H9 (cell line): ENCODE data around the gene PIP5K1A. TPM values are rescaled to one million over a fixed set of nuclear protein-coding genes. Genes with fewer than 3 reads are reported as not detected.

Source experiments
- DNase-seq: peaks from one replicate; pipeline ENCODE4 v3.0.0-alpha.2; 2017
- H2AFZ ChIP-seq: one replicate; pipeline ENCODE4 v1.6.1; 2013; ENCODE audit warnings: mild to moderate bottlenecking, low read length, control low read depth, moderate library complexity
- H2AK5ac ChIP-seq: 2 replicates; pipeline ENCODE4 v1.6.1; 2013; ENCODE audit warnings: low read length, control low read depth, mixed read lengths; ENCODE audit not compliant: insufficient read length
- H2BK120ac ChIP-seq: one replicate; pipeline ENCODE4 v1.6.1; 2013; ENCODE audit warnings: low read depth, mild to moderate bottlenecking, low read length, control low read depth, inconsistent platforms; ENCODE audit not compliant: poor library complexity, severe bottlenecking
- H2BK12ac ChIP-seq: 2 replicates; pipeline ENCODE4 v1.6.1; 2013; ENCODE audit warnings: low read length, control low read depth, mixed read lengths, low read depth; ENCODE audit not compliant: insufficient read length
- H2BK15ac ChIP-seq: 2 replicates; pipeline ENCODE4 v1.6.1; 2013; ENCODE audit warnings: low read depth, low read length, control low read depth
- H2BK20ac ChIP-seq: one replicate; pipeline ENCODE4 v1.6.1; 2013; ENCODE audit warnings: low read depth, mild to moderate bottlenecking, low read length, control low read depth, inconsistent platforms; ENCODE audit not compliant: poor library complexity, severe bottlenecking
- H2BK5ac ChIP-seq: 2 replicates; pipeline ENCODE4 v1.6.1; 2013; ENCODE audit warnings: low read length, control low read depth, mixed read lengths; ENCODE audit not compliant: insufficient read length
- H3K14ac ChIP-seq: 2 replicates; pipeline ENCODE4 v1.6.1; 2013; ENCODE audit warnings: low read length, control low read depth; ENCODE audit not compliant: insufficient read depth
- H3K18ac ChIP-seq: 2 replicates; pipeline ENCODE4 v1.6.1; 2013; ENCODE audit warnings: low read depth, mild to moderate bottlenecking, mixed read lengths, low read length, control low read depth; ENCODE audit not compliant: insufficient read length
- H3K23ac ChIP-seq: 2 replicates; pipeline ENCODE4 v1.6.1; 2013; ENCODE audit warnings: low read length, control low read depth, mixed read lengths, low read depth; ENCODE audit not compliant: insufficient read length
- H3K23me2 ChIP-seq: 2 replicates; pipeline ENCODE4 v1.6.1; 2013; ENCODE audit warnings: low read depth, mild to moderate bottlenecking, mixed read lengths, low read length, control low read depth; ENCODE audit not compliant: insufficient read length, poor library complexity, severe bottlenecking
- H3K27ac ChIP-seq: 2 replicates; pipeline ENCODE4 v1.5.1; 2013; ENCODE audit warnings: low read length, control low read depth, mixed read lengths, low read depth; ENCODE audit not compliant: insufficient read length
- H3K27me3 ChIP-seq: 2 replicates; pipeline ENCODE4 v1.6.1; 2013; ENCODE audit warnings: low read length, control low read depth, inconsistent platforms; ENCODE audit not compliant: insufficient read depth
- H3K4ac ChIP-seq: 2 replicates; pipeline ENCODE4 v1.6.1; 2013; ENCODE audit warnings: low read depth, mild to moderate bottlenecking, control low read depth, inconsistent platforms, low read length, moderate library complexity
- H3K4me1 ChIP-seq: 2 replicates; pipeline ENCODE4 v1.6.1; 2013; ENCODE audit warnings: low read length, control low read depth, inconsistent platforms; ENCODE audit not compliant: insufficient read depth
- H3K4me2 ChIP-seq: 2 replicates; pipeline ENCODE4 v1.6.1; 2013; ENCODE audit warnings: low read length, control low read depth, mixed read lengths; ENCODE audit not compliant: insufficient read length, insufficient read depth
- H3K56ac ChIP-seq: 2 replicates; pipeline ENCODE4 v1.6.1; 2013; ENCODE audit warnings: low read depth, mild to moderate bottlenecking, mixed read lengths, low read length, control low read depth; ENCODE audit not compliant: insufficient read length
- H3K79me1 ChIP-seq: 2 replicates; pipeline ENCODE4 v1.6.1; 2013; ENCODE audit warnings: low read depth, mild to moderate bottlenecking, moderate library complexity, low read length, control low read depth, inconsistent platforms; ENCODE audit not compliant: insufficient read depth, poor library complexity, severe bottlenecking
- H3K79me2 ChIP-seq: 2 replicates; pipeline ENCODE4 v1.6.1; 2013; ENCODE audit warnings: low read length, control low read depth, inconsistent platforms; ENCODE audit not compliant: insufficient read depth
- H3K9ac ChIP-seq: 2 replicates; pipeline ENCODE4 v1.6.1; 2013; ENCODE audit warnings: low read length, control low read depth, mixed read lengths; ENCODE audit not compliant: insufficient read length; ENCODE audit errors: extremely low read depth
- H3K9me3 ChIP-seq: one replicate; pipeline ENCODE4 v1.6.1; 2013; ENCODE audit warnings: low read depth, low read length, inconsistent platforms; ENCODE audit not compliant: control insufficient read depth
- H3T11ph ChIP-seq: one replicate; pipeline ENCODE4 v1.6.1; 2013; ENCODE audit warnings: mild to moderate bottlenecking, low read length, control low read depth, inconsistent platforms
- H4K20me1 ChIP-seq: one replicate; pipeline ENCODE4 v1.6.1; 2013; ENCODE audit not compliant: control insufficient read depth, insufficient read length, insufficient read depth
- H4K5ac ChIP-seq: 2 replicates; pipeline ENCODE4 v1.6.1; 2013; ENCODE audit warnings: low read depth, mild to moderate bottlenecking, mixed read lengths, low read length, control low read depth; ENCODE audit not compliant: insufficient read length
- H4K8ac ChIP-seq: replicated peaks from 2 replicates; pipeline ENCODE4 v1.6.1; 2013; ENCODE audit warnings: low read length, control low read depth, mixed read lengths, low read depth; ENCODE audit not compliant: insufficient read length
- H4K91ac ChIP-seq: 2 replicates; pipeline ENCODE4 v1.6.1; 2013; ENCODE audit warnings: low read depth, mild to moderate bottlenecking, moderate library complexity, mixed read lengths, low read length, control low read depth; ENCODE audit not compliant: insufficient read length
- H3K27ac Mint-ChIP-seq, 3 experiments: 2 replicates in 2 of 3; 3 replicates in 1 of 3; pipeline ENCODE4 v1.8.0; 2020 to 2021; ENCODE audit warnings: mixed read lengths in 3 of 3, mild to moderate bottlenecking in 1 of 3, moderate library complexity in 1 of 3
- H3K27me3 Mint-ChIP-seq: 2 replicates; pipeline ENCODE4 v1.8.0; 2021; ENCODE audit warnings: low read depth, mild to moderate bottlenecking, moderate library complexity, mixed read lengths
- H3K36me3 Mint-ChIP-seq, 3 experiments: 2 replicates in 2 of 3; 3 replicates in 1 of 3; pipeline ENCODE4 v1.8.0; 2020 to 2021; ENCODE audit warnings: low read depth in 3 of 3, mixed read lengths in 3 of 3; ENCODE audit not compliant: insufficient read depth in 1 of 3
- H3K4me1 Mint-ChIP-seq, 2 experiments: 2 replicates each; pipeline ENCODE4 v1.8.0; 2020; ENCODE audit warnings: mixed read lengths in 2 of 2
- H3K4me3 Mint-ChIP-seq, 2 experiments: 2 replicates in 1 of 2; 3 replicates in 1 of 2; pipeline ENCODE4 v1.8.0; 2020 to 2021; ENCODE audit warnings: mild to moderate bottlenecking in 2 of 2, mixed read lengths in 2 of 2, moderate library complexity in 1 of 2
- H3K9me3 Mint-ChIP-seq, 2 experiments: 2 replicates in 1 of 2; 3 replicates in 1 of 2; pipeline ENCODE4 v1.8.0; 2020; ENCODE audit warnings: mild to moderate bottlenecking in 2 of 2, mixed read lengths in 2 of 2, moderate library complexity in 1 of 2
- WGBS: extraction: QIAGEN DNeasy Blood & Tissue Kit; methylation state at CpG from one replicate; pipeline ENCODE4 v1.1.7; 2013; ENCODE audit warnings: missing lambda C conversion rate, low lambda C conversion rate, mixed read lengths; ENCODE audit not compliant: insufficient read length; ENCODE audit errors: extremely low coverage; 5-methylcytosine and 5-hydroxymethylcytosine counted together
- total RNA-seq: library from RNA; stranded (reverse); gene quantifications from 2 replicates; pipeline ENCODE4 v1.2.1, GENCODE V29; 2021
- TF ChIP-seq, protein P1 (sequence below): fragments of 200-600 bp; sonication (generic); conservative IDR thresholded peaks from 3 replicates; pipeline ENCODE4 v1.8.0; 2021; ENCODE audit warnings: antibody characterized with exemption, mild to moderate bottlenecking

Gene PIP5K1A
- total RNA-seq, 1 experiment from 2014 or later = 94.6 TPM

DNA sequence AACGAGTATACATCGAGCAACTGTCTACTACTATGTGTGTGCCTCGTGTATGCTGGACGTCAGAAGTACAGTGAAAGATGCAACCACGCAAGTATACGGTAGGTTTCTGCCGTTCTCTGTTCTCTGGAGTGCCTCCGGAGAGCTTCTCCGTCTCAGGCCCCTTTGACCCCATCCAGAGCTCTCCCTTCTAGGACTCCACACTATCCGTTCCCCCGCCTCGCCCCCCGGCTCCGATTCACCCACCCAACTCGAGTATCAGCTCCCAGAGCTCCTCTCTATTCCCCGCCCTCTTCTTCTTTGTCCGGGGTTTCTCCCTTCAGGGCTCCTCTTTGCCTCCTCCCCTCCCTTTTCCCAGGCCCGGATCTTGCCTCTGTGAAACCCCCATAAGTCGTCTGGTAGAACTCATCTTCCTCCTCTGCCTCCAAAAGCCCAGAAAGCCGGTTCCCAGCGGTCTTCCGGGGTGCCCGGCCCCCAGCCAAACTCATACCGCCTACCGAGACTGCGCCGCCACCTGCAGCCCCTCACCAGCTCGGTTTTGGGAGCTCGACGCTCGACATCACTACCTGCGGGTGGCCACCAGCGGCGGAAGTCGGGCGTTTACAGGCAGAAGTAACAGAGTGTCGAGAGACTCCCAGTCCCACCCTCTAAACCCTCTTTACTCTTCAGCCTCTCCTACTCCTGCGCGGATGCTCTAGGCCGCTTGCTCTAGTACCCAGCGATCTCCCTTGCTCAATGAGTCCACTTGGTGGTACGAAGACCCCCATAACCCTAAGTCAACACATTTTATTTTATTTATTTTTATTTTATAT is 8.5 kb upstream of the PIP5K1A start, which contains the start of gene VPS72:
Gene VPS72 (minus strand): TSS at position 561 of the 809 bp plus-strand sequence. CDS start 76 bp downstream, at position 485.
- H4K5ac ChIP-seq = peak within 1 kb of the TSS; percentile 34
- peak within 1 kb of the TSS; percentile 28 for H2BK5ac ChIP-seq
- H3K27ac ChIP-seq = no peak within 1 kb of the TSS
- WGBS = no CpG with 5 or more reads among the region's 42 CpGs
- H3K4ac ChIP-seq = no peak within 1 kb of the TSS
- H3K23me2 ChIP-seq = peaks cover 4% of the 10 kb centered on the region
- peak within 1 kb of the TSS; percentile 92 for H3K14ac ChIP-seq
- no peak within 1 kb of the TSS for H4K8ac ChIP-seq
- H3K27me3 ChIP-seq = no peaks in the 10 kb centered on the region
- H2AK5ac ChIP-seq = no peak within 1 kb of the TSS
- TF ChIP-seq, protein P1, sequence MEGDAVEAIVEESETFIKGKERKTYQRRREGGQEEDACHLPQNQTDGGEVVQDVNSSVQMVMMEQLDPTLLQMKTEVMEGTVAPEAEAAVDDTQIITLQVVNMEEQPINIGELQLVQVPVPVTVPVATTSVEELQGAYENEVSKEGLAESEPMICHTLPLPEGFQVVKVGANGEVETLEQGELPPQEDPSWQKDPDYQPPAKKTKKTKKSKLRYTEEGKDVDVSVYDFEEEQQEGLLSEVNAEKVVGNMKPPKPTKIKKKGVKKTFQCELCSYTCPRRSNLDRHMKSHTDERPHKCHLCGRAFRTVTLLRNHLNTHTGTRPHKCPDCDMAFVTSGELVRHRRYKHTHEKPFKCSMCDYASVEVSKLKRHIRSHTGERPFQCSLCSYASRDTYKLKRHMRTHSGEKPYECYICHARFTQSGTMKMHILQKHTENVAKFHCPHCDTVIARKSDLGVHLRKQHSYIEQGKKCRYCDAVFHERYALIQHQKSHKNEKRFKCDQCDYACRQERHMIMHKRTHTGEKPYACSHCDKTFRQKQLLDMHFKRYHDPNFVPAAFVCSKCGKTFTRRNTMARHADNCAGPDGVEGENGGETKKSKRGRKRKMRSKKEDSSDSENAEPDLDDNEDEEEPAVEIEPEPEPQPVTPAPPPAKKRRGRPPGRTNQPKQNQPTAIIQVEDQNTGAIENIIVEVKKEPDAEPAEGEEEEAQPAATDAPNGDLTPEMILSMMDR = no peak
- H2AFZ ChIP-seq = no peak within 1 kb of the TSS
- no peak within 1 kb of the TSS for H3K23ac ChIP-seq
- no peaks in the 10 kb centered on the region; a peak in 1 of 5 replicates for H3K9me3 Mint-ChIP-seq
- H3K4me1 Mint-ChIP-seq = peaks cover 6 to 13% of the 10 kb centered on the region in 2 experiments
- H2BK15ac ChIP-seq = no peak within 1 kb of the TSS
- H3T11ph ChIP-seq = no peak within 1 kb of the TSS
- H3K4me2 ChIP-seq = peak within 1 kb of the TSS; percentile 92
- no peak within 1 kb of the TSS for H2BK12ac ChIP-seq
- peak; percentile 91 for DNase-seq
- H4K91ac ChIP-seq = no peak within 1 kb of the TSS
- no peak within 1 kb of the TSS for H2BK120ac ChIP-seq
- H3K79me2 ChIP-seq = peaks cover 13% of the 10 kb centered on the region; the same call in 1 of the 2 replicates
- H4K20me1 ChIP-seq = no peaks in the 10 kb centered on the region
- H3K36me3 Mint-ChIP-seq = peaks cover 8 to 21% (median 14%) of the 10 kb centered on the region in 3 experiments; a peak in 6 of 7 replicates
- no peak within 1 kb of the TSS for H2BK20ac ChIP-seq
- H3K56ac ChIP-seq = no peak within 1 kb of the TSS
- no peaks in the 10 kb centered on the region for H3K4me1 ChIP-seq
- H3K18ac ChIP-seq = peak within 1 kb of the TSS; percentile 90
- no peaks in the 10 kb centered on the region for H3K9me3 ChIP-seq
- peak within 1 kb of the TSS; percentile 100 for H3K4me3 Mint-ChIP-seq
- H3K79me1 ChIP-seq = no peaks in the 10 kb centered on the region
- peak within 1 kb of the TSS; percentile 99 to 100 (median 100) for H3K27ac Mint-ChIP-seq
- peaks cover 4% of the 10 kb centered on the region; the same call in 1 of the 2 replicates for H3K27me3 Mint-ChIP-seq
- peak within 1 kb of the TSS; percentile 95 for H3K9ac ChIP-seq
